Globus pallidus (tissue), 1 donor: Measurements from ENCODE around the gene C1QTNF6.

ENCODE experiments used
- DNase-seq: peaks from one replicate; pipeline ENCODE4 v3.0.0-alpha.2; 2015; ENCODE audit warnings: low spot score

The C1QTNF6 gene

DNA sequence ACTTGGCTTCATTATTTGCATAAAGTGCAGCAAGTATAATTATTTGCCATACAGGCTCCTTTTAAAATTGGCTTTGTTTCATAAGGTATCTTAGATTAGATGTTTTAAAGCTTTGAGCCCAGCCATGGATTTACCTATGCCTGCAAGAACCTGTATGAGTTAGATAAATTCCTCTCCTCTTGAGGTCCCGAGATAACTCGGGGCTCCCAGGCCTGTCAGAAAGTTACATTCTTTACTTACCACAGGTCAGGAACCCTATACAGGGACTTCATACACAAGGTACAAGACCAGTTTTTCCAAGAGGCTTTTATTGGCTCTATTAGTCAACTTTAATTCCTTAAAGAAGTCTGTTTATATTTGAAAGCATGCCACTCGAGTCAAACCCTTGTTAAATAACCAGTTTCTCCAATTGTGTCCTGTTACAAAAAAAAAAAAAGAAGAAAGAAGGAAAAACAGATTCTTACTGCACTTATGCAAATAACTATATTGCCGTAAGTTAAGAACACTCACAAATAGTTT, 2.3 kb upstream of the C1QTNF6 start:
- no peak for DNase-seq

DNA sequence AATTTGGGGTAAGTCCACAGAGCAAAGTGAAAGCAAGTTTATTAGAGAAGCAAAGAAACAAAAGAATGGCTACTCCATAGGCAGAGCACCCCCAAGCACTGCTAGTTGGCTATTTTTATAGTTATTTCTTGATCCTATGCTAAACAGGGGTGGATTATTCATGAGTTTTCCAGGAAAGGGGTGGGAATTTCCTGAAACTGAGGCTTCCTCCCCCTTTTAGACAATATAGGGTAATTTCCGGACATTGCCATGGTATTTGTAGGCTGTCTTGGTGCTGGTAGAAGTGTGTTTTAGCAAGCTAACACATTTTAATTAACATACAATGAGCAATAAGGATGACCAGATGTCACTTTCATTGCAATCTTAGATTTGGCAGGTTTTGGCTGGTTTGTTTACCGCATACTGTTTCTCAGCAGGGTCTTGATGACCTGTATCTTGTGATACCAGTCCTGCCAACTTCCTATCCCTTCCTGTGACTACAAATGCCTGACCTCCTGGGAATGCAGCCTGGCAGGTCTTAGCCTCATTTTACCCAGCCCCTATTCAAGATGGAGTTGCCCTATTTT, 937 bp upstream of the C1QTNF6 start:
- no peak for DNase-seq

DNA sequence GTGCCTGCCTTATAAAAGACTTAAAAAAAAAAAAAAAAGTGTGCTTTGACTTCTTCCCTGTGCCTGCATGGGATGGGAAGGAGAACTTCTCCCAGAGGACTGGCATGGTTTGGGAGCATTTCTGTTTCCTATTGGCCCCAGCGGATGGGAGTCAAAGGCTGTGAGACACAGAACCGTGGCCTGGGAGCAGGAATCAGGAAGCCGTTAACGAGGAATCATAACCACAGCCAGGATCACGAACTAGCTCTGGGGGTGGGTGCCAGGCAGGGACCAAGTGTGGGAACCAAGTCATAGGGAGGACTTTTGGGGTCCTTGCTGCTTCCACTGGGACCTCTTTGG, 526 bp downstream of the C1QTNF6 start:
- DNase-seq = no peak

DNA sequence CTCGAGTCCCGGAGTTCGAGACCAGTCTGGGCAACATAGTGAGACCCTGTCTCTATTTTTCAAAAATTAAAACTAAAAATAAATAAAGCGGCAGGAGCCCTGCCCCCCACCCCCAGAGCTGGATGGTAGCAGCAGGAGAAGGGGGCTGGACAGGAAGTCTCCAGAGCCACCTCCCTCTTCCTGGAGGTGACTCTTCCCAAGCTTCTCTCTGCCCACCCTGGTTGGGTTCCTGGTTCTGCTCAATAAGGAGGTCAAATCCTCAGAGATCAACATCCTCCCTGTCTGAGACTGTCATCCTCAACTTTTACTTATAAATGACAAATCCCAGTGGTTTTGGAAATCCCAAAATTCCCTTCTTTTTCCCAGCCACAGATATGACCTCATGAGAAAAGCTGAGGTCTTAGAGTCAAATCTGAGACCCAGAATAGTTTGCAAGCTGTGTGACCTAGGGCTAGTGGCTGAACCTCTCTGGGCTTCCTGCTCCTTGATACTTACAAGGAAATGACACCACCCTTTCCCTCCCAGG, 987 bp downstream of the C1QTNF6 start:
- DNase-seq = no peak

DNA sequence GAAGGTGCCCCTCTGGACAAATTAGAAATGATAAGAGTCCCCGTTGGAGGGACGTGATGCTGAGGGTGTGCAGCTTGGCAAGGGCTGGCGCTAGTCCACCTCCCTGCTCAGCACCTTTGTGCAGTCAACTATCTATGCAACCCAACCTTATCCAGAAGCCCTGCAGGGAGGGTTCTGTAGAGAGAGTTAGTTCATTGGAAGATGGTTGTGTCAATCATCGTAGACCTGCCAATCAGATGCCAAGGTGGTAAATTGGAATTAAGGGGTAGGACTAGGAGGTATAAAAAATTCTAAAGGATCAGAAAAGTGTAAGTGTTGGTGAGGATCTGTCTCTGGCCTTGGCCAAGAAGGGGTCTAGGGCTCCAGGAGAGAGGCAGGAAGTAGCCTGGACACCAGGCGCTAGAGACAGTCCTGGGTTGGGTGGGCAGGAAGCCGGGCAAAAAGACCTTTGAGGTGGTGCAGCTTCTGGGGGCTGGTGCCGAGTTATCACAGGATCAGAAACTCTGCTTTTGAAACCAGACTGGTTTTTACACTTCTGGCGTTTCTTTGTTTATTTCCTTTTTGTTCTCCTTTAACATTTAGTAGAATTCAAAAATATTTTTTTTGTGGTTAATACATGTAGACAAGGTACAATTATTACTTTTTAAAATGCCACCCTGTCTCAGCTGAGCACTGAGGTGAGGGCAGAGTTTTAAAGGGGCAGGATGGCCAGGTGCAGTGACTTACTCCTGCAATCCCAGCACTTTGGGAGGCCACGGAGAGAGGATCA, 1.6 kb downstream of the C1QTNF6 start:
- DNase-seq = peak; percentile 28

DNA sequence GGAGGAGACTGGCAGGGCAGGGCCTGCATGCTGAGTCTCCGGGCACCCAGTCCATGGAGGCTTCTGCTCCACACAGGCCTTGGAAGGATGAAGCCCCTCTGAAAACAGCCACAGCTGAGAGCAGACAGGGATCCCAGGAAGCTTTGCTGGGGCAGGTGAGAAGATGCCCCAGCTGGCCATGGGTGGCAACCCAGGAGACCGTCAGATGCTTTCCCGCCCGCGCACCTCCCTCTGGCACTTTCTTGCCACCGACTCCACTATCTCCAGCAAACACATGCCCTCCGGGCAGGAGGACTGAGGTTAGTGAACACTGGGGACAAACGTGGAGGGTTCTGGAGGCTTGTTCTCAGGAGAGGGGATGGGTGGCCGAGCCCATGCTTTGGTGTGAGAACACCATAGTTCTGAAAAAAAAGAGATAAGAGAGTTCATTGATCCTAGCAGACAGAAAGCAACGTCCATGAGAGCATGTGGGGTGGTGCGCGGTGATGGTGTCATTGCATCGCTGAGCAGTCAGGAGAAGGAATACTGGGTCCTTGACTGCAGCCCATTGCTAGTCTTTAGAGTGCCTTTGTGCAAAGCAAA, 2.3 kb downstream of the C1QTNF6 start:
- no peak for DNase-seq

DNA sequence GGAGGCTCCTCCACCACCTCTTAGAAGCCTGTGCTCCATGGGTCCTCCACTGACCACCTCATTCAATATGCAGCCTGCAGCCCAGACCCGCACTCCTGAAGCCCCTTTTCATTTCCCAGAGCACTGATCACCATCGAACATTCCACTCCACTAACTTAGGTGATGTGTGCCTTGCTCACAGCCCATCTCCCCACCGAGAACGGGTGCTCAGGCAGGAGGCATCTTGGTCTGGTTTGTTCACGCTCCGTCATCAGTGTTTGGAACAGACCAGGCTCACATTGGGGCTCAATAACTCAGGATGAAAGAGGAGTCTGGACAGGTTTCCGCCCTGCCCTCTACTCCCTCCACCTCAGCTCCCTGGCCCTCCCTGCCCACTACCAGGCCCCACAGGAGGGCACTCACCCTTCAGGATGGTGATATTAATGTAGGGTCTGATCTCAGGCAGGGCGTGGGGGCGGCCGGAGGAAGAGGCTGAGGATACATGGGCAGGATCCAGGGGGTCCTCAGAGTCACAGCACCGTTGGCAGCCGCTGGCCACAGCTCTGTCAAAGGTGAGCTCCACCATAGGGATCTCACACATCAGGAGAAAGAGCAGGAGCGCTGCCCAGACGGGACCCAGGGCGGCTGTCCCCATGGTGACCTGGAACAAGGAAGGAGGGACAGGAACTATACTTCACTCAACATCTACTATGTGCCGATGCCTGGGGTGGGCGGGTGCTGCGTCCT, 3.1 kb downstream of the C1QTNF6 start:
- no peak for DNase-seq

DNA sequence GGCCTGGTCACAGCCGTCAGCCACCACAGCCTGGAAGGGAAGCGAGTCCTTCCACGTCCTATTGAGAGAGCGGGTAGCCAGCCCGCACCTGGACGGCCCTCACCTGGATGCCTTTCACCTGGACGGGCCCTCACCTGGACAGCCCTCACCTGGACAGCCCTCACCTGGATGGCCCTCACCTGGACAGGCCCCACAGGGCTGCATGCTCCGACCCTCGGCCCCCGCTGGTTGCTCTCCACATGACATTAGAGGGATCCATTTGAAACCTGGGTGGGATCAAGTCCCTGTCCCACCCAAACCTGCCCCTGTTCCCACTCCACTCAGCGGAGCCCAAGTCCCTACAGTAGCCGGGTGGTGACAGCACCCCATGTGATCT, 3.7 kb downstream of the C1QTNF6 start:
- no peak for DNase-seq

DNA sequence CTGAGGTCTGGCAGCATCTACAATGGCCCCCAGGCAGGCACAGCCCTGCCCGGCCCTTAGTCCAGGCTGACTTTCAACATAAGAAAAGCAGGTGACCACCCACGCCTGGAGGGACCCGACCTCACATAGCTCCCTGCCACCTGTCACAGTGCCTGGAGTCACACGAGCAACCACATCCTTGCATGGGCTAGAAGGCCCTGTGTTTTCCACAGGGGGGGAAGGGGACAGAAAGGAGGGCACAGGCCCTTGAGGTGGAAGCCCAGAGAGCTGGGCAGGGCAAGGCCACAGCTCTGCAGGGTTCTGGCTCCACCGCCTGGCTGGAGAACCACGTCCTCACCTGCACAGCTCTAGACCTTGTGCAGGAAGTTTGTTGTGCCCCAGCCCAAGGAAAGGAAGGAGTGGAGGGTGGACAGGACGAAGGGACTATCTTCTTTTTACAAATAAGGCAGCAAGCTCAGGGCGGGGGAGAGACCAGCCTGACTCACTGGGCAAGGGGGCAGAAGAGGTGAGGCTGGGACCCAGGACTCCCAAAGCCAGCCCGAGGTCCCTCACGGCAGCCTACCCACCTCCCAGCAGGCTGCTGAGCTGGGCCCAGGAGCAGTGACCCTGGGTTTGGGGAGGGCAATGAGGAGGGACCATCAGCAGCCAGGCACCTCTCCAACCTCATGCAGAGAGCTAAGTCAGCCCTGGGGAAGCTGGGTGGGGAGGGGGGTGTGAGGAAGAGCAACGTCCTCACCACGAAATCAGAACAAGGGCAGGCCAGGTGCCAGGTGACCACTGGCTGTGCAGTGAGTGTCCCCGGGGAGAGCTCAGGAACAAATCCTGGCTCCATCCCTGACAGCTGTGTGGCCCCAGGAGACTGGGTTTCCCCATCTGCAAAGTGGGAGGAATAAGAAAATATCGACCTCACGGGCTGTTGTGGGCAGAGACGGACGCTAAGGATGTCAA, 4.3 kb downstream of the C1QTNF6 start:
- no peak for DNase-seq

DNA sequence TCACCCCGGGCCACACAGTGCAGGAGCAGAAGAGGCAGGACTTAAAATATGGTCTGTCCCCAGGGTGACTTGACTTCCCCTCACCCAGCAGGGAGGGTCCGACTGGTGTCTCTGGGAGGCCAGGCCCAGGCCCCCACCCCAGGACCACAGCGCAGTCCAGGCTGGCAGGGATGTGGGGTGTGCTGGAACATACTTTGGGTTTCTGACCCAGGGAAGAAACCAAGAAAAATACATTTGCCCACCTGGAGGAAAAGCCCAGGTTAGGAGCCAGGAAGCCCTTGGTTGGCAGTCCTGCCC, 5.2 kb downstream of the C1QTNF6 start:
- no peak for DNase-seq

DNA sequence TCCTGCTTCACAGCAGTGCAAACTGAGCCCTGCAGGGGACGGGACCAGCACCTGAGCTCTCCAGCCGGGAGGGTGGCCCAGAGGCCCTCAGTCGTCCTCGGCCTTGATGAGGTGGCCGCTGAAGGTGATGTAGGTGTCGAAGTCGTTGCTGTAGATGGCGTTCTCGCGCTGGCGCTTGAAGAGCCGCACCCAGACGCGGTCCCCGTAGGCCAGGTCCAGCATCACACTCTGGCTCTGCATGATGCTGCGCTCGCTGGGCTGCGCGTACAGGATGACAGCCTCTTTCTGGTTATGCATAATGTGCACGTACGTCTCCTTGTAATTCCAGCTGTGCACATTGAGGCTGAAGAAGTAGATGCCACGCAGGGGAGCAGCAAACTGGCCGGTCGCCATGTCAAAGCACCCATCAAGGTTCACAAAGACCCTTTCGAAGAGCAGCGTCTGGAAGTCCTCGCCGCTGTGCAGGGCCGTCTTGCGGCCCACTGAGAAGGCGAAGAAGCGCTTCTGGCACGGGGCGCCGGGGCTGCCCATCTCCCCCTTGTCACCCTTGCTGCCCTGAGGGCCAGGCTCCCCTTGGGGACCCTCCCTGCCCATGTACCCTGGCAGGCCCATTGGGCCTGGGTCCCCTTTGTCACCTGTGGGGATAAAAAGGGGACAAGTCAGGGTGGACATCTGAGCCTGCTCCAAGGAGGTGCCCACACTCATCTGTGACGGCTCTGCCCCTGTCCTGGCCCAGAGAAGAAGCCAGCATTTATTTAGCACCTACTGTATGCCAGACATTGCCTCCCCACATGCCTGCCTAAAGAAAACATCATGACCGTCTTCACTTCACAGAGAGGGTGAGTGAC, 5.7 kb downstream of the C1QTNF6 start:
- no peak for DNase-seq

DNA sequence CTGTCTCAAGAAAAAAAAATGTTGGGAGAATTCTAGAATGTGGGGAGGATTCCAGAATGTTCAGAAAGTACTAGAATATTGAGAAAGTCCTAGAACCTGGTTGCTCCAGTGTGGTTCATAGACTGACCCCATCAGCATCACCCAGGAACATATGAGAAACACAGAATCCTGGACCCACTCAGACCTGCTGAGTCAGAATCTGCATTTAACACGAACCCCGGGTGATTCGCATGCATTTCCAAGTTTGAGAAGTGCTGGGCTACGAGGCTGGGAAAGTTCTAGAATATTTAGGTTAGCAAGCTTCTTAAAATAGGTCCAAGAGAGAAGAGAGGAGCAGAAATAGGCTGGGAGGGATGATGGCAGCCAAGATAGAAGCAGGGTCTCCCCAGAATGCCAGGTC, 6.4 kb downstream of the C1QTNF6 start:
- no peak for DNase-seq

DNA sequence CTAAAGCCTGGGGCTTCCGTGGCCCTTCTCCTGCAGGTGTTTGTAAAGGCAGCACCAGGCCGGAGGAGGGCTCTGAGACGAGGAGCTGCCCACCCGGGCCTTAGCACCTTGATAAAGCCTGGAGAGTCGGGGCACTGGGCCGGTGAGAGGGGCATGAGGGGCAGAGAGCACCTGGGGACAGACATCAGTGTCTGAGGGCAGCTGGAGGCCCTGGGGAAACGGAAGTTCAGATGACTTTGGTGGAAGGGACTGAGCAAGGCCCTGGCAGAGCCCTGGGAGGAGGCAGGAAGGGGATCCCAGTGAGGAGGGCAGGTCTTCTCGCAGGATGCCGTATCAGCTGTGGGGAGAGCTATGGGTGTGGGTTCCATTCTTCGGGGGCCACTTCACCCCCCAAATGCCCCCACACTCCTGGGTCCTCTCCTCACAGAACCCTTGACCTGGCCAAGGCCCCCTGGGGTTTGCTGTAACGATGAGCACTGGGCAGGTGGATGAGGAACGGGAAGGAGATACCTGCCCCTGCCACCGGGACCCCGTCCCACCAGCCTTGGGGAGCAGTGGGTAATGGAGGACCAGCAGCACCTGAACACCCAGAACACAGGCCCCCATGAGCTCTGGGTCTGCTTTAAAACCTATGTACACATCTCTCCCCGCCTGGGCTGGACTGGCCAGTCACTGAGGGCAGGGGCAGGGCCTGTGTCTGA, 7.4 kb downstream of the C1QTNF6 start:
- DNase-seq = no peak

DNA sequence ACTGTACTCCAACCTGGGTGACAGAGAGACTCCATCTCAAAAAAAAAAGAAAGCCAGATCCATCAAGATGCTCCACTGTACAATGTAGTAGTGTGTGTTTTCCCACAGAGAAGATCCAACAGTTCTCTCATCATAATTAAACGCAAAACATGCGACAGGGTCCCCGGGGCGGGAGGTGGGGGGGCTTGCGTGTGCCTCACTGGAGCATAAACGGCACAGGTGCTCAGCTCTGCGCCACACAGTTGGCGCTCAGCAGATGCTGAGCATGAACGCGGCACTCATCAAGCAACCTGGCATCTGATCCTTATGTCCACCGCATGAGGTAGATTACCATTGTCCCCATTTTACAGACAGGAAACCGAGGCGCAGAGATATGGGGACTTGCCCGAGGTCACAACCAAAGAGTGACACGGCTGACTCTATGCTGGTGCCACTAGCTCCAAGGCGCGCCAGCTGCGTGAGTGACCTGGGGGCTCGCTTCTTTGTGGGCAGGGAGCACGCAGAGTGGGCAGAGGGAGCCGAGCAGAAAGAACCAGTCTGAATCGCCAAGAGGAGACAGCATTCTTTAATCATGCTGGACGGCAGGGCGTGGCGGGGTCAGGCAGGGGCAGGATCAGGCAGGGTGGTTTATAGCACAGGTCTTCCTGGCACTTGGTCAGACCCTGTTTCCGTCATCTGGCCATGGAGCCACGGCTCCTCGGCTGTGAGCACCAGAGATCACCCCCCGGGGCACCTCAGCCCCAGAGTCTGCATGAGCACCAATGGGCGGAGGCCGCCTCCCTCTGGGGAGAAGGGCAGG, 8.2 kb downstream of the C1QTNF6 start:
- no peak for DNase-seq

DNA sequence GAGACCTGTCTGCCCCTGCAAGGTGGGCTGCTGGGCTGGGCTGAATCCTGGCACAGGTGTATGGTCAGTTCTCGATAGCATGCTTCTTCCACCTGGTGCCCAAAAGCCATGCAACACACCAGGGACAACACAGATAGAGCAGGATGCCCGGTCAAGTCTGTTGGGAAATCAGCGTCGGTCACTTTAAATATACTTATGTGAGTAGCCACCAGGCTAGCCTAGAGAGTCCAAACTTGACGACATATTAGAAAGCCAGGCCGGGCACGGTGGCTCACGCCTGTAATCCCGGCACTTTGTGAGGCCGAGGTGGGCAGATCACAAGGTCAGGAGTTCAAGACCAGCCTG, 8.9 kb downstream of the C1QTNF6 start:
- no peak for DNase-seq

DNA sequence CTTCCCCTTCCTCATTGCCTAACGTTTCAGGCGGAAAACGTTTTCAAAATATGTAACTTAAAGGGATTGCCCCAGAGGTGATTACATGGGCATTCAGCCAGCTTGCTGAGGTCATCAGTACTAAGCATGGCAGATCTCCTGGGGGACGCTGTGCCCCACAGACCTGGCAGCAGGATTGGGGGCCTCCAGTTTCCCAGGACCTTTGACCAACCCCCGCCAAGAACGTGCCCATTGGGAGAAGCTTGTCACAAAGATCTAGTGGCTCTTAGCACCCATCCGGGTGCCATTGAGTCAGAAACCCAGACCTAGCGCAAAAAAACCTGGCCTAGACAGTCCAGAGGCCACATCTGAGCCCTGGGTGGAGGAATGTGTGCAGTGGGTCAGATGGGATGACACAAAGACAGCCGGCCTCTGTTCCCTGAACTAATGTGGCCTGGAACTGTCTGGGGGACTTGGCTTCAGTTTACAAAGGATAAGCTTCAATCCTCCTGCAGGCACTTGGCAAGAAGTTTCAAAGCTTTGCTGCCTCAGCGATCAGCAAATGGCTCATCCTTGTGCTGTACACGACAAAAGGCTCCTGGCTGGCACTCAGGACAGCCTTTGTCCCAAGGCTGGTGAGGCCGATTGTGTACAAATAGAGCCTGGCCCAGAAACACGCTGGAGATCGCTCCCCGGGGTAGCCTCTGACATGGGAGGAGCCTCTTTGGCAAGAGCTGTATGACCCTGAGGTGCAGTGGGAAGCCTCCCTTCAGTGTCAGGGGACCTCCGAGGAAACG, 9.5 kb downstream of the C1QTNF6 start:
- DNase-seq = no peak

DNA sequence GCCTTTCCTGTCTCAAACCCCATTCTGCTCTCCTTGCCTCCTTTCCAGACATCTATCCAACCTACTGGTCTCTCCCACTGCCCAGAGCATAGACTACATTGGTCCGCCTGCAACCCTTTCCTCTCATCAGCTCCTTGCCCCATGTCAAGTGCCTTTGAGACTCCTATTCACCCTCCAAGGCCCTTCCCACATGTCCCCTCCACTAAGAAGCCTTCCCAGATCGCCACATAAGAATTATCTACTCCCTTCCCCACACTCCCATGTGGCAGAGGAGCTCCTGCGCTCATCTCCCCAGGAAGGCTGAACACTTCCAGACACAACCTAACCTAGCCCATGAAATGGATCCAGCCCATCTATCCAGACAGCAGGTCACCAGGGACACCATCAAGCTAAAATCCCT, 10.3 kb downstream of the C1QTNF6 start:
- DNase-seq = no peak

DNA sequence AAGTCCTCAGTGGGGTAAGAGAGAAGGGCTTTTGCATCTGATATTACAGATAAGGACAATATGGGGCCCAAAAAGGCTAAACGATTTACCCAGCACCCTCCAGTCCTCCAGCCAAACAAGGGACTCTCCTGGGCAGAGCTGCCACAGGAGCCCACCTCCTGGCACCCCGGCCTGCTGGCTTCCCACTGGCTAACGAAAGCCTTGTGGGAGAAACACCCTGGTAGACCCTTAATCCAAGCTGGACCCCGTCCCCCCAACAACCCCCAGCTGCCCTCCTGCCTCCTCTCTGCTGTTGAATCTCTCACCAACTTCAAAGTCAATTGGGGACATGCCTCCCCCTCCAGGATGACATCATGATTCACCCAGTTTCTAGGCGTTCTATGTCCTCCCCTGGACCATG, 10.8 kb downstream of the C1QTNF6 start:
- DNase-seq = no peak
